HEK293 (cell line): ENCODE data around the gene SMO.

Experiments used
- GLIS2 ChIP-seq: fragments of 450-650 bp; formaldehyde crosslinking; IDR thresholded peaks from 2 replicates; pipeline ENCODE4 v1.5.1; 2016; ENCODE audit warnings: missing biosample characterization, missing genetic modification characterization
- HOXA7 ChIP-seq: sonication (generic); formaldehyde crosslinking; IDR thresholded peaks from 2 replicates; pipeline ENCODE4 v1.8.1; 2022; ENCODE audit warnings: missing genetic modification reagents, borderline replicate concordance
- KLF9 ChIP-seq: fragments of 450-650 bp; formaldehyde crosslinking; IDR thresholded peaks from 2 replicates; pipeline ENCODE4 v1.5.1; 2016; ENCODE audit warnings: missing biosample characterization, missing genetic modification characterization, low read depth
- MYNN ChIP-seq: fragments of 450-650 bp; formaldehyde crosslinking; IDR thresholded peaks from 2 replicates; pipeline ENCODE4 v1.5.1; 2016; ENCODE audit warnings: missing biosample characterization, missing genetic modification characterization, borderline replicate concordance
- MZF1 ChIP-seq: fragments of 450-650 bp; formaldehyde crosslinking; IDR thresholded peaks from 2 replicates; pipeline ENCODE4 v1.5.1; 2017; ENCODE audit warnings: missing biosample characterization, missing genetic modification characterization, borderline replicate concordance
- PRDM1 ChIP-seq: fragments of 450-650 bp; formaldehyde crosslinking; IDR thresholded peaks from 2 replicates; pipeline ENCODE4; 2016; ENCODE audit warnings: missing biosample characterization, missing genetic modification characterization
- RBAK ChIP-seq: fragments of 450-650 bp; formaldehyde crosslinking; IDR thresholded peaks from 2 replicates; pipeline ENCODE4 v1.5.1; 2016; ENCODE audit warnings: missing biosample characterization, missing genetic modification characterization
- SCRT2 ChIP-seq: fragments of 450-650 bp; formaldehyde crosslinking; IDR thresholded peaks from 2 replicates; pipeline ENCODE4 v1.5.1; 2016; ENCODE audit warnings: missing biosample characterization, missing genetic modification characterization
- SP2 ChIP-seq: fragments of 450-650 bp; formaldehyde crosslinking; IDR thresholded peaks from 2 replicates; pipeline ENCODE4 v1.5.1; 2016; ENCODE audit warnings: missing biosample characterization, missing genetic modification characterization
- ZFHX2 ChIP-seq: fragments of 450-650 bp; formaldehyde crosslinking; conservative IDR thresholded peaks from 2 replicates; pipeline ENCODE4 v1.5.1; 2016; ENCODE audit warnings: missing biosample characterization, missing genetic modification characterization
- ZFP37 ChIP-seq: fragments of 450-650 bp; formaldehyde crosslinking; IDR thresholded peaks from 2 replicates; pipeline ENCODE4 v1.5.1; 2016; ENCODE audit warnings: missing biosample characterization, missing genetic modification characterization
- ZNF10 ChIP-seq: fragments of 450-650 bp; formaldehyde crosslinking; IDR thresholded peaks from 2 replicates; pipeline ENCODE4 v1.5.1; 2017; ENCODE audit warnings: missing biosample characterization, missing genetic modification characterization
- ZNF138 ChIP-seq: fragments of 450-650 bp; formaldehyde crosslinking; IDR thresholded peaks from 2 replicates; pipeline ENCODE4 v1.5.1; 2016; ENCODE audit warnings: missing biosample characterization, missing genetic modification characterization, borderline replicate concordance
- ZNF155 ChIP-seq: fragments of 450-650 bp; formaldehyde crosslinking; IDR thresholded peaks from 2 replicates; pipeline ENCODE4 v1.5.1; 2016; ENCODE audit warnings: missing biosample characterization, missing genetic modification characterization
- ZNF175 ChIP-seq: fragments of 450-650 bp; formaldehyde crosslinking; IDR thresholded peaks from 2 replicates; pipeline ENCODE4 v1.5.1; 2016; ENCODE audit warnings: missing biosample characterization, missing genetic modification characterization
- ZNF223 ChIP-seq: fragments of 450-650 bp; formaldehyde crosslinking; IDR thresholded peaks from 2 replicates; pipeline ENCODE4 v1.5.1; 2016; ENCODE audit warnings: missing biosample characterization, missing genetic modification characterization
- ZNF239 ChIP-seq: fragments of 450-650 bp; formaldehyde crosslinking; IDR thresholded peaks from 2 replicates; pipeline ENCODE4 v1.5.1; 2016; ENCODE audit warnings: missing biosample characterization, missing genetic modification characterization
- ZNF248 ChIP-seq: fragments of 450-650 bp; formaldehyde crosslinking; IDR thresholded peaks from 2 replicates; pipeline ENCODE4 v1.5.1; 2017; ENCODE audit warnings: missing biosample characterization, missing genetic modification characterization
- ZNF302 ChIP-seq: fragments of 450-650 bp; formaldehyde crosslinking; IDR thresholded peaks from 2 replicates; pipeline ENCODE4 v1.5.1; 2016; ENCODE audit warnings: missing biosample characterization, missing genetic modification characterization, low read depth
- ZNF423 ChIP-seq: fragments of 450-650 bp; formaldehyde crosslinking; IDR thresholded peaks from 2 replicates; pipeline ENCODE4 v1.5.1; 2016; ENCODE audit warnings: missing biosample characterization, missing genetic modification characterization
- ZNF433 ChIP-seq: fragments of 450-650 bp; formaldehyde crosslinking; IDR thresholded peaks from 2 replicates; pipeline ENCODE4 v1.5.1; 2016; ENCODE audit warnings: missing biosample characterization, missing genetic modification characterization, low read depth
- ZNF544 ChIP-seq: fragments of 450-650 bp; formaldehyde crosslinking; IDR thresholded peaks from 2 replicates; pipeline ENCODE4 v1.5.0; 2017; ENCODE audit warnings: missing biosample characterization, missing genetic modification characterization
- ZNF623 ChIP-seq: fragments of 450-650 bp; formaldehyde crosslinking; IDR thresholded peaks from 2 replicates; pipeline ENCODE4 v1.5.1; 2016; ENCODE audit warnings: missing biosample characterization, missing genetic modification characterization
- ZNF629 ChIP-seq: fragments of 450-650 bp; formaldehyde crosslinking; IDR thresholded peaks from 2 replicates; pipeline ENCODE4 v1.5.1; 2017; ENCODE audit warnings: missing biosample characterization, missing genetic modification characterization
- ZNF639 ChIP-seq: fragments of 450-650 bp; formaldehyde crosslinking; IDR thresholded peaks from 2 replicates; pipeline ENCODE4 v1.5.1; 2016; ENCODE audit warnings: missing biosample characterization, missing genetic modification characterization
- ZNF747 ChIP-seq: fragments of 450-650 bp; formaldehyde crosslinking; IDR thresholded peaks from 2 replicates; pipeline ENCODE4 v1.5.1; 2016; ENCODE audit warnings: missing biosample characterization, missing genetic modification characterization
- ZNF768 ChIP-seq: fragments of 450-650 bp; formaldehyde crosslinking; IDR thresholded peaks from 2 replicates; pipeline ENCODE4 v1.5.1; 2018; ENCODE audit warnings: missing biosample characterization, mild to moderate bottlenecking, missing genetic modification characterization
- ZNF843 ChIP-seq: fragments of 450-650 bp; formaldehyde crosslinking; IDR thresholded peaks from 2 replicates; pipeline ENCODE4 v1.5.1; 2016; ENCODE audit warnings: missing biosample characterization, missing genetic modification characterization
- ZSCAN16 ChIP-seq: fragments of 450-650 bp; formaldehyde crosslinking; IDR thresholded peaks from 2 replicates; pipeline ENCODE4 v1.5.1; 2016; ENCODE audit warnings: missing biosample characterization, missing genetic modification characterization
- ZSCAN23 ChIP-seq: fragments of 450-650 bp; formaldehyde crosslinking; IDR thresholded peaks from 2 replicates; pipeline ENCODE4 v1.5.1; 2016; ENCODE audit warnings: missing biosample characterization, missing genetic modification characterization
- TF ChIP-seq, protein P1 (sequence below): fragments of 450-650 bp; formaldehyde crosslinking; IDR thresholded peaks from 2 replicates; pipeline ENCODE4 v1.5.1; 2017; ENCODE audit warnings: missing biosample characterization, mild to moderate bottlenecking, missing genetic modification characterization, moderate library complexity
- TF ChIP-seq, protein P2 (sequence below): fragments of 450-650 bp; formaldehyde crosslinking; optimal IDR thresholded peaks from 2 replicates; pipeline ENCODE3; 2016; ENCODE audit warnings: missing biosample characterization, mild to moderate bottlenecking, missing genetic modification characterization
- TF ChIP-seq, protein P3 (sequence below): fragments of 450-650 bp; formaldehyde crosslinking; IDR thresholded peaks from 2 replicates; pipeline ENCODE4 v1.5.1; 2016; ENCODE audit warnings: missing biosample characterization, missing genetic modification characterization
- TF ChIP-seq, protein P4 (sequence below): fragments of 450-650 bp; formaldehyde crosslinking; IDR thresholded peaks from 2 replicates; pipeline ENCODE4 v1.5.1; 2017; ENCODE audit warnings: missing biosample characterization, missing genetic modification characterization

Gene SMO

GRCh38 chr7:129224251-129225205 is 36.1 kb downstream of the SMO start, which contains the start of gene AHCYL2 (continued):
- TF ChIP-seq ZNF155 (tag by site-specific recombination) (no peak), ZNF639 (0 out of 2 replicates have a peak, but pooled peaks have one; percentile 35), MYNN (tag by site-specific recombination) (no peak), ZNF223 (tag by site-specific recombination) (no peak), ZNF175 (tag by site-specific recombination) (no peak), MZF1 (tag by site-specific recombination) (peak; percentile 61; the same call in 1 of the 2 replicates), ZNF629 (tag by site-specific recombination) (peak; percentile 78), ZNF747 (tag by site-specific recombination) (no peak), ZSCAN23 (tag by site-specific recombination) (no peak), SP2 (peak; percentile 90), ZNF544 (tag by site-specific recombination) (no peak), GLIS2 (tag by site-specific recombination) (peak; percentile 60), ZNF433 (tag by site-specific recombination) (no peak), SCRT2 (tag by site-specific recombination) (no peak), ZNF423 (tag by site-specific recombination) (no peak), ZSCAN16 (no peak), PRDM1 (tag by site-specific recombination) (peak; percentile 95), HOXA7 (CRISPR knock-in tag) (no peak), ZFHX2 (tag by site-specific recombination) (peak; percentile 85), RBAK (tag by site-specific recombination) (no peak), ZNF239 (tag by site-specific recombination) (no peak), ZNF10 (tag by site-specific recombination) (no peak), ZNF843 (tag by site-specific recombination) (no peak), ZNF768 (tag by site-specific recombination) (no peak), KLF9 (tag by site-specific recombination) (peak; percentile 92), ZNF248 (tag by site-specific recombination) (no peak), ZFP37 (tag by site-specific recombination) (no peak), ZNF623 (tag by site-specific recombination) (no peak), ZNF302 (tag by site-specific recombination) (no peak), ZNF138 (tag by site-specific recombination) (no peak)
- TF ChIP-seq, protein P1, sequence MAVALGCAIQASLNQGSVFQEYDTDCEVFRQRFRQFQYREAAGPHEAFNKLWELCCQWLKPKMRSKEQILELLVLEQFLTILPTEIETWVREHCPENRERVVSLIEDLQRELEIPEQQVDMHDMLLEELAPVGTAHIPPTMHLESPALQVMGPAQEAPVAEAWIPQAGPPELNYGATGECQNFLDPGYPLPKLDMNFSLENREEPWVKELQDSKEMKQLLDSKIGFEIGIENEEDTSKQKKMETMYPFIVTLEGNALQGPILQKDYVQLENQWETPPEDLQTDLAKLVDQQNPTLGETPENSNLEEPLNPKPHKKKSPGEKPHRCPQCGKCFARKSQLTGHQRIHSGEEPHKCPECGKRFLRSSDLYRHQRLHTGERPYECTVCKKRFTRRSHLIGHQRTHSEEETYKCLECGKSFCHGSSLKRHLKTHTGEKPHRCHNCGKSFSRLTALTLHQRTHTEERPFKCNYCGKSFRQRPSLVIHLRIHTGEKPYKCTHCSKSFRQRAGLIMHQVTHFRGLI (tag by site-specific recombination), result no peak
- TF ChIP-seq, protein P2, sequence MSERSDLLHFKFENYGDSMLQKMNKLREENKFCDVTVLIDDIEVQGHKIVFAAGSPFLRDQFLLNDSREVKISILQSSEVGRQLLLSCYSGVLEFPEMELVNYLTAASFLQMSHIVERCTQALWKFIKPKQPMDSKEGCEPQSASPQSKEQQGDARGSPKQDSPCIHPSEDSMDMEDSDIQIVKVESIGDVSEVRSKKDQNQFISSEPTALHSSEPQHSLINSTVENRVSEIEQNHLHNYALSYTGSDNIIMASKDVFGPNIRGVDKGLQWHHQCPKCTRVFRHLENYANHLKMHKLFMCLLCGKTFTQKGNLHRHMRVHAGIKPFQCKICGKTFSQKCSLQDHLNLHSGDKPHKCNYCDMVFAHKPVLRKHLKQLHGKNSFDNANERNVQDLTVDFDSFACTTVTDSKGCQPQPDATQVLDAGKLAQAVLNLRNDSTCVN (tag by site-specific recombination), result peak; percentile 95
- TF ChIP-seq, protein P3, sequence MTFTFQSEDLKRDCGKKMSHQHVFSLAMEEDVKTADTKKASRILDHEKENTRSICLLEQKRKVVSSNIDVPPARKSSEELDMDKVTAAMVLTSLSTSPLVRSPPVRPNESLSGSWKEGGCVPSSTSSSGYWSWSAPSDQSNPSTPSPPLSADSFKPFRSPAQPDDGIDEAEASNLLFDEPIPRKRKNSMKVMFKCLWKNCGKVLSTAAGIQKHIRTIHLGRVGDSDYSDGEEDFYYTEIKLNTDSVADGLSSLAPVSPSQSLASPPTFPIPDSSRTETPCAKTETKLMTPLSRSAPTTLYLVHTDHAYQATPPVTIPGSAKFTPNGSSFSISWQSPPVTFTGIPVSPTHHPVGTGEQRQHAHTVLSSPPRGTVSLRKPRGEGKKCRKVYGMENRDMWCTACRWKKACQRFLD (tag by site-specific recombination), result no peak
- TF ChIP-seq, protein P4, sequence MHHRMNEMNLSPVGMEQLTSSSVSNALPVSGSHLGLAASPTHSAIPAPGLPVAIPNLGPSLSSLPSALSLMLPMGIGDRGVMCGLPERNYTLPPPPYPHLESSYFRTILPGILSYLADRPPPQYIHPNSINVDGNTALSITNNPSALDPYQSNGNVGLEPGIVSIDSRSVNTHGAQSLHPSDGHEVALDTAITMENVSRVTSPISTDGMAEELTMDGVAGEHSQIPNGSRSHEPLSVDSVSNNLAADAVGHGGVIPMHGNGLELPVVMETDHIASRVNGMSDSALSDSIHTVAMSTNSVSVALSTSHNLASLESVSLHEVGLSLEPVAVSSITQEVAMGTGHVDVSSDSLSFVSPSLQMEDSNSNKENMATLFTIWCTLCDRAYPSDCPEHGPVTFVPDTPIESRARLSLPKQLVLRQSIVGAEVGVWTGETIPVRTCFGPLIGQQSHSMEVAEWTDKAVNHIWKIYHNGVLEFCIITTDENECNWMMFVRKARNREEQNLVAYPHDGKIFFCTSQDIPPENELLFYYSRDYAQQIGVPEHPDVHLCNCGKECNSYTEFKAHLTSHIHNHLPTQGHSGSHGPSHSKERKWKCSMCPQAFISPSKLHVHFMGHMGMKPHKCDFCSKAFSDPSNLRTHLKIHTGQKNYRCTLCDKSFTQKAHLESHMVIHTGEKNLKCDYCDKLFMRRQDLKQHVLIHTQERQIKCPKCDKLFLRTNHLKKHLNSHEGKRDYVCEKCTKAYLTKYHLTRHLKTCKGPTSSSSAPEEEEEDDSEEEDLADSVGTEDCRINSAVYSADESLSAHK, result no peak
